H9 (cell line): ENCODE data around the gene RNF212. TPM values are rescaled to one million over a fixed set of nuclear protein-coding genes. Genes with fewer than 3 reads are reported as not detected.

Source experiments
- DNase-seq: peaks from one replicate; pipeline ENCODE4 v3.0.0-alpha.2; 2017
- H2AFZ ChIP-seq: one replicate; pipeline ENCODE4 v1.6.1; 2013; ENCODE audit warnings: mild to moderate bottlenecking, low read length, control low read depth, moderate library complexity
- H2AK5ac ChIP-seq: 2 replicates; pipeline ENCODE4 v1.6.1; 2013; ENCODE audit warnings: low read length, control low read depth, mixed read lengths; ENCODE audit not compliant: insufficient read length
- H2BK120ac ChIP-seq: one replicate; pipeline ENCODE4 v1.6.1; 2013; ENCODE audit warnings: low read depth, mild to moderate bottlenecking, low read length, control low read depth, inconsistent platforms; ENCODE audit not compliant: poor library complexity, severe bottlenecking
- H2BK12ac ChIP-seq: 2 replicates; pipeline ENCODE4 v1.6.1; 2013; ENCODE audit warnings: low read length, control low read depth, mixed read lengths, low read depth; ENCODE audit not compliant: insufficient read length
- H2BK15ac ChIP-seq: 2 replicates; pipeline ENCODE4 v1.6.1; 2013; ENCODE audit warnings: low read depth, low read length, control low read depth
- H2BK20ac ChIP-seq: one replicate; pipeline ENCODE4 v1.6.1; 2013; ENCODE audit warnings: low read depth, mild to moderate bottlenecking, low read length, control low read depth, inconsistent platforms; ENCODE audit not compliant: poor library complexity, severe bottlenecking
- H2BK5ac ChIP-seq: 2 replicates; pipeline ENCODE4 v1.6.1; 2013; ENCODE audit warnings: low read length, control low read depth, mixed read lengths; ENCODE audit not compliant: insufficient read length
- H3K14ac ChIP-seq: 2 replicates; pipeline ENCODE4 v1.6.1; 2013; ENCODE audit warnings: low read length, control low read depth; ENCODE audit not compliant: insufficient read depth
- H3K18ac ChIP-seq: 2 replicates; pipeline ENCODE4 v1.6.1; 2013; ENCODE audit warnings: low read depth, mild to moderate bottlenecking, mixed read lengths, low read length, control low read depth; ENCODE audit not compliant: insufficient read length
- H3K23ac ChIP-seq: 2 replicates; pipeline ENCODE4 v1.6.1; 2013; ENCODE audit warnings: low read length, control low read depth, mixed read lengths, low read depth; ENCODE audit not compliant: insufficient read length
- H3K23me2 ChIP-seq: 2 replicates; pipeline ENCODE4 v1.6.1; 2013; ENCODE audit warnings: low read depth, mild to moderate bottlenecking, mixed read lengths, low read length, control low read depth; ENCODE audit not compliant: insufficient read length, poor library complexity, severe bottlenecking
- H3K27ac ChIP-seq: 2 replicates; pipeline ENCODE4 v1.5.1; 2013; ENCODE audit warnings: low read length, control low read depth, mixed read lengths, low read depth; ENCODE audit not compliant: insufficient read length
- H3K27me3 ChIP-seq: 2 replicates; pipeline ENCODE4 v1.6.1; 2013; ENCODE audit warnings: low read length, control low read depth, inconsistent platforms; ENCODE audit not compliant: insufficient read depth
- H3K4ac ChIP-seq: 2 replicates; pipeline ENCODE4 v1.6.1; 2013; ENCODE audit warnings: low read depth, mild to moderate bottlenecking, control low read depth, inconsistent platforms, low read length, moderate library complexity
- H3K4me1 ChIP-seq: 2 replicates; pipeline ENCODE4 v1.6.1; 2013; ENCODE audit warnings: low read length, control low read depth, inconsistent platforms; ENCODE audit not compliant: insufficient read depth
- H3K4me2 ChIP-seq: 2 replicates; pipeline ENCODE4 v1.6.1; 2013; ENCODE audit warnings: low read length, control low read depth, mixed read lengths; ENCODE audit not compliant: insufficient read length, insufficient read depth
- H3K56ac ChIP-seq: 2 replicates; pipeline ENCODE4 v1.6.1; 2013; ENCODE audit warnings: low read depth, mild to moderate bottlenecking, mixed read lengths, low read length, control low read depth; ENCODE audit not compliant: insufficient read length
- H3K79me1 ChIP-seq: 2 replicates; pipeline ENCODE4 v1.6.1; 2013; ENCODE audit warnings: low read depth, mild to moderate bottlenecking, moderate library complexity, low read length, control low read depth, inconsistent platforms; ENCODE audit not compliant: insufficient read depth, poor library complexity, severe bottlenecking
- H3K79me2 ChIP-seq: 2 replicates; pipeline ENCODE4 v1.6.1; 2013; ENCODE audit warnings: low read length, control low read depth, inconsistent platforms; ENCODE audit not compliant: insufficient read depth
- H3K9ac ChIP-seq: 2 replicates; pipeline ENCODE4 v1.6.1; 2013; ENCODE audit warnings: low read length, control low read depth, mixed read lengths; ENCODE audit not compliant: insufficient read length; ENCODE audit errors: extremely low read depth
- H3K9me3 ChIP-seq: one replicate; pipeline ENCODE4 v1.6.1; 2013; ENCODE audit warnings: low read depth, low read length, inconsistent platforms; ENCODE audit not compliant: control insufficient read depth
- H3T11ph ChIP-seq: one replicate; pipeline ENCODE4 v1.6.1; 2013; ENCODE audit warnings: mild to moderate bottlenecking, low read length, control low read depth, inconsistent platforms
- H4K20me1 ChIP-seq: one replicate; pipeline ENCODE4 v1.6.1; 2013; ENCODE audit not compliant: control insufficient read depth, insufficient read length, insufficient read depth
- H4K5ac ChIP-seq: 2 replicates; pipeline ENCODE4 v1.6.1; 2013; ENCODE audit warnings: low read depth, mild to moderate bottlenecking, mixed read lengths, low read length, control low read depth; ENCODE audit not compliant: insufficient read length
- H4K8ac ChIP-seq: replicated peaks from 2 replicates; pipeline ENCODE4 v1.6.1; 2013; ENCODE audit warnings: low read length, control low read depth, mixed read lengths, low read depth; ENCODE audit not compliant: insufficient read length
- H4K91ac ChIP-seq: 2 replicates; pipeline ENCODE4 v1.6.1; 2013; ENCODE audit warnings: low read depth, mild to moderate bottlenecking, moderate library complexity, mixed read lengths, low read length, control low read depth; ENCODE audit not compliant: insufficient read length
- H3K27ac Mint-ChIP-seq, 3 experiments: 2 replicates in 2 of 3; 3 replicates in 1 of 3; pipeline ENCODE4 v1.8.0; 2020 to 2021; ENCODE audit warnings: mixed read lengths in 3 of 3, mild to moderate bottlenecking in 1 of 3, moderate library complexity in 1 of 3
- H3K27me3 Mint-ChIP-seq: 2 replicates; pipeline ENCODE4 v1.8.0; 2021; ENCODE audit warnings: low read depth, mild to moderate bottlenecking, moderate library complexity, mixed read lengths
- H3K36me3 Mint-ChIP-seq, 3 experiments: 2 replicates in 2 of 3; 3 replicates in 1 of 3; pipeline ENCODE4 v1.8.0; 2020 to 2021; ENCODE audit warnings: low read depth in 3 of 3, mixed read lengths in 3 of 3; ENCODE audit not compliant: insufficient read depth in 1 of 3
- H3K4me1 Mint-ChIP-seq, 2 experiments: 2 replicates each; pipeline ENCODE4 v1.8.0; 2020; ENCODE audit warnings: mixed read lengths in 2 of 2
- H3K4me3 Mint-ChIP-seq, 2 experiments: 2 replicates in 1 of 2; 3 replicates in 1 of 2; pipeline ENCODE4 v1.8.0; 2020 to 2021; ENCODE audit warnings: mild to moderate bottlenecking in 2 of 2, mixed read lengths in 2 of 2, moderate library complexity in 1 of 2
- H3K9me3 Mint-ChIP-seq, 2 experiments: 2 replicates in 1 of 2; 3 replicates in 1 of 2; pipeline ENCODE4 v1.8.0; 2020; ENCODE audit warnings: mild to moderate bottlenecking in 2 of 2, mixed read lengths in 2 of 2, moderate library complexity in 1 of 2
- CTCF ChIP-seq: fragments of 200-600 bp; sonication (generic); conservative IDR thresholded peaks from 3 replicates; pipeline ENCODE4 v1.8.0; 2021; ENCODE audit warnings: antibody characterized with exemption, mild to moderate bottlenecking
- WGBS: extraction: QIAGEN DNeasy Blood & Tissue Kit; methylation state at CpG from one replicate; pipeline ENCODE4 v1.1.7; 2013; ENCODE audit warnings: missing lambda C conversion rate, low lambda C conversion rate, mixed read lengths; ENCODE audit not compliant: insufficient read length; ENCODE audit errors: extremely low coverage; 5-methylcytosine and 5-hydroxymethylcytosine counted together
- total RNA-seq: library from RNA; stranded (reverse); gene quantifications from 2 replicates; pipeline ENCODE4 v1.2.1, GENCODE V29; 2021

The RNF212 gene
- total RNA-seq, 1 experiment from 2014 or later = 3.0 TPM

GRCh38 chr4:1081689-1082040, 31.7 kb downstream of the RNF212 start:
- Histone ChIP-seq H3K23me2 (no peaks in the 10 kb centered on the region), H3K56ac (no peak overlapping the region), H3K18ac (no peak overlapping the region), H3T11ph (no peak overlapping the region), H3K4me2 (no peak overlapping the region), H2BK5ac (no peak overlapping the region), H4K5ac (no peak overlapping the region), H3K23ac (no peak overlapping the region), H2BK12ac (no peak overlapping the region), H3K27me3 (no peaks in the 10 kb centered on the region), H3K27ac (no peak overlapping the region), H3K79me2 (no peaks in the 10 kb centered on the region), H3K4me1 (no peaks in the 10 kb centered on the region), H2AFZ (no peak overlapping the region), H3K14ac (no peak overlapping the region), H2BK20ac (no peak overlapping the region), H3K4ac (no peak overlapping the region), H2AK5ac (no peak overlapping the region), H4K8ac (no peak overlapping the region), H4K91ac (no peak overlapping the region), H3K9ac (no peak overlapping the region), H3K79me1 (no peaks in the 10 kb centered on the region), H4K20me1 (no peaks in the 10 kb centered on the region), H2BK120ac (no peak overlapping the region), H3K9me3 (no peaks in the 10 kb centered on the region), H2BK15ac (no peak overlapping the region)
- Mint-ChIP-seq H3K27ac (no peak overlapping the region), H3K4me1 (peaks cover 4 to 5% of the 10 kb centered on the region in 2 experiments; a peak in 2 of 4 replicates), H3K27me3 (peaks cover 62% of the 10 kb centered on the region), H3K9me3 (no peaks in the 10 kb centered on the region; a peak in 2 of 5 replicates), H3K4me3 (no peak overlapping the region), H3K36me3 (no peaks in the 10 kb centered on the region; a peak in 2 of 7 replicates)
- whole genome bisulfite sequencing = no CpG with 5 or more reads among the region's 8 CpGs
- peak; percentile 20 for DNase-seq
- TF ChIP-seq CTCF = no peak
